ENCODE results near the gene ANKRD10.

Gene ANKRD10

GRCh38 chr13:110872768-110873638 lies 41.9 kb downstream of the ANKRD10 start:
- no peak for TF ChIP-seq ZFX (IDR thresholded peaks at IDR 0.05; ENCODE audit: borderline replicate concordance)
- TF ChIP-seq, protein P1, sequence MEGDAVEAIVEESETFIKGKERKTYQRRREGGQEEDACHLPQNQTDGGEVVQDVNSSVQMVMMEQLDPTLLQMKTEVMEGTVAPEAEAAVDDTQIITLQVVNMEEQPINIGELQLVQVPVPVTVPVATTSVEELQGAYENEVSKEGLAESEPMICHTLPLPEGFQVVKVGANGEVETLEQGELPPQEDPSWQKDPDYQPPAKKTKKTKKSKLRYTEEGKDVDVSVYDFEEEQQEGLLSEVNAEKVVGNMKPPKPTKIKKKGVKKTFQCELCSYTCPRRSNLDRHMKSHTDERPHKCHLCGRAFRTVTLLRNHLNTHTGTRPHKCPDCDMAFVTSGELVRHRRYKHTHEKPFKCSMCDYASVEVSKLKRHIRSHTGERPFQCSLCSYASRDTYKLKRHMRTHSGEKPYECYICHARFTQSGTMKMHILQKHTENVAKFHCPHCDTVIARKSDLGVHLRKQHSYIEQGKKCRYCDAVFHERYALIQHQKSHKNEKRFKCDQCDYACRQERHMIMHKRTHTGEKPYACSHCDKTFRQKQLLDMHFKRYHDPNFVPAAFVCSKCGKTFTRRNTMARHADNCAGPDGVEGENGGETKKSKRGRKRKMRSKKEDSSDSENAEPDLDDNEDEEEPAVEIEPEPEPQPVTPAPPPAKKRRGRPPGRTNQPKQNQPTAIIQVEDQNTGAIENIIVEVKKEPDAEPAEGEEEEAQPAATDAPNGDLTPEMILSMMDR (IDR thresholded peaks at IDR 0.05), result no peak
- H3K27ac ChIP-seq, result no peak overlapping the region

DNA sequence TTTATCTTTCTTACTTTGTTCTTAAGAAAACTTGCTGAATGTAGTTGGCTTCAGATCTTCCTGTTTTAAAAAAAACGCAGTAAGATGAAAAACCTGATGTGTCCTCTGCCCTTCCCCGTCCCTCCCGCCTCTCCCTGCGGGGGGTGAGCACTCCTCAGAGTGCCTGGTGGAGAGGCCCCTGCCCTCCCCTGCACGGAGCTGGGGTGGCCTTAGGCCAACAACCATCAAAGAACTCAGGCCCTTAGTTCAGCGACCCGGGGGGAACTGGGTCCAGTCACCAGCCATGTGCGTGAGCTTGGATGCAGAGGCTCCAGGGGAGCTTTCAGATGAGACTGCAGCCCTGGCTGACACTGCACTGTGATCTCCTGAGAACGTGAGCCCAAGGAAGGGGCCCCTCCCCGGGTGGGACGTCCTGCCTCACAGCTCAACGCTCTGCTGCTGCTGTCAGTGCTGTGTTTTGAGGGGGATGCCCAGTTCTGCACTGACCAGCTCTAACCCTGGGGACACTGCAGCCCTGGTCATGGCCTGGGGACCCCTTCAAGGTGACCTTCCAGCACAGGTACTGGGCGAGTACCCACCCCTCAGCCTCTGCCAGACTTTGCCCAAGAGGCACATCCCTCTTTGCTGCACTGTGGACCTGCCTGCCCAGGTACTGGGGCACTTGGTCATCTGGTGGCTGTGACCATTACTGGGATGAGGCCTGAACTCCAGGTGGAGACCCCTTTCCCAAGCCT lies 42.7 kb downstream of the ANKRD10 start:
- no peak overlapping the region for H3K27ac ChIP-seq
- TF ChIP-seq, protein P1 (IDR thresholded peaks at IDR 0.05), result no peak
- TF ChIP-seq ZFX (IDR thresholded peaks at IDR 0.05; ENCODE audit: borderline replicate concordance), result no peak

DNA sequence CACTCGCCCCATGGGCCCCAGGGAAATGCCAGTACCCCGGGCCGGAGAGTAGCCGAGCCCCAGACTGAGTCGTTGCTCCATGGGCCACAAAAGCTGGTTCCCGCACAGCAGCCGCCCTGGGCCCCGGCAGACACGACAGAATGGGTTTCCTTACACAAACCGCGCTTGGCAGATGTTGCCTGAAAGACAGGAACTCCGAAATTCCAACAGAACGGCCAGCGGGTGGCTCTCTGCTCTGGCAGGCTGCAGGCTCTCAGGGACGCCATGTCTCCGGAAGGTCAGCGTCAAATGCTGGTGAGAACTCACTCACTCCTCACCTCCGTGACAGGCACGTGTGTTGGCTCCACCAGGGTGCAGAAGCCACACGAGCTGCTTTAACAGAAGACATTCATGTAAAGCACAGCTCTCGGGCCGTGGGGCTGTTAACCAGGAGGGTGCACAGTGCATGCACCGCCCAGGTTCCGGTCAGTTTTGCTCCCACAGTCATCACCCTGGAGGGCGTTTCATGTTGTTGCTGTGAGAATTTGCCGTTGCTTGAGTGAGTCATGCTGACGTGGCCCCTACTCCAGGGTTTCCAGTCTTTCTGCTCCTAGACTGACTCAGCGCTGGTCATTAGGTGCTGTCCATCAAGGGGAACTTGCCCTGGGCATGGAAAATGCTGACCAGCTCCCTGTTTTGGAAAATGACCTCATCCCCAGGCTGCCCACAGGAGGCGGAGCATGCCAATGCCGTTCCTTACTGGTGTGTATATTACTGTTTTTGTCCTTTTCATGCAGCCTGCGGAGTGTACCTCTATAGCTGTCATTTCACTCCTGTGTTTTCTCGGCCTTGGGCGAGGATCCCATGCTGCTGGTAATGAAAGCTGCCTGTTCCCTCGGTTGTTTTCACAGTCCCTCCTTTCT lies 44.8 kb downstream of the ANKRD10 start:
- no peak overlapping the region for H3K27ac ChIP-seq
- no peak for TF ChIP-seq ZFX (IDR thresholded peaks at IDR 0.05; ENCODE audit: borderline replicate concordance)

- no peak for TF ChIP-seq ZFX (IDR thresholded peaks at IDR 0.05; ENCODE audit: borderline replicate concordance)
- H3K27ac ChIP-seq, result no peak overlapping the region
These were observed 45.6 kb downstream of the ANKRD10 start for GRCh38 chr13:110869231-110869804.

DNA sequence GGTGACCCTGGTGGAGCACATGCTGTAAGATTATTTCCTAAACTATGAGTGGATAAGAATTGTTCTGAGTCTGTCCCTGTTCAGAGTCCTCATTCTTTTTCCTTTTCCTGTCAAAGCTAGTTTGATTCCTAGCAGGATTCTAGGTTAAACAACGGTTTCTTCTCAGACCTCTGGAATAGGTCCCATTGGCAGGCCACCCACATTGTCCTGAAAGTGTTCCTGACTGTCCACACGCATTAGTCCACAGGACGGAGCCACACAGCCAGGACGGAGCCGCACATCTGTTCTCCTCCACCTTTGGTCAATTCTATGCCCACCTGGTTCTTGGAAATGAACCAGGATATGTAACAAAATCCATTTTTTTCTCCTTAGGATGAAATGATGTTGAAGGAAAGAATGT lies 46.1 kb downstream of the ANKRD10 start:
- no peak overlapping the region for H3K27ac ChIP-seq

GRCh38 chr13:110867380-110867779 lies 47.5 kb downstream of the ANKRD10 start:
- TF ChIP-seq, protein P1 (IDR thresholded peaks at IDR 0.05), result no peak
- TF ChIP-seq ZFX (IDR thresholded peaks at IDR 0.05; ENCODE audit: borderline replicate concordance), result no peak
- no peak overlapping the region for H3K27ac ChIP-seq

More for the DNA sequence above, 46.1 kb downstream of the ANKRD10 start:
- no peak for TF ChIP-seq ZFX (IDR thresholded peaks at IDR 0.05; ENCODE audit: borderline replicate concordance)
- TF ChIP-seq, protein P1 (IDR thresholded peaks at IDR 0.05), result no peak

DNA sequence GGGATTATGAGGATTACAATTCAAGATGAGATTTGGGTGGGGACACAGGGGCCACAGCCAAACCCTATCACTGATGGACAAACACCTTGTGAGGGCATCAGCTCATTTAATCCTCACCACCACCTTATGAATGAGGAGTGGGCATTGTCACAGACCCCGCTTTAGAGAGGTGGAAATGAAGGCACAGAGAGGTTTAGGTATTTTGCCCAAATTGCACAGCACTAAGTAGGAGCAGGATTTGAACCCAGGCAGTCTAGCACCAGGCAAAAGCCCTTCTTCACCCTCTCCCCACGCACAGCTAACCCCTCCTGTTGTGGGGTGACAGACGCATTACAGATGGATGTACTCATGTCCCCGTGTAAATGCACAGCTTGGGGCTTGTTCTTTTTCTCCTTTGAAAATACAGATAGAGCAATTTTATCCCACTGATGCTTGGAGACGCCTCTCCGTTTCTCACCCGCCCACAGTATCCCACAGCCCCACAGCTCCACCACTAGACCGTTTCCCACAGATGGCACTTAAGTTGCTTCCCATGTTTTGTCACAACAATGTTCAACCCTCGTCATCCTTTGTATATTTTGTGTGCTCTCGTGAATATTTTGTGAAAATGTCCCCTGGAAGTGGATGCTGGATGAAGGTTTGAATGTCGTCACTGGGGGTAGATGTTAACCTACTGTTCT lies 48.2 kb downstream of the ANKRD10 start:
- no peak overlapping the region for H3K27ac ChIP-seq
- TF ChIP-seq ZFX (IDR thresholded peaks at IDR 0.05; ENCODE audit: borderline replicate concordance), result no peak
- TF ChIP-seq, protein P1 (IDR thresholded peaks at IDR 0.05), result no peak

All from 22Rv1 (cell line).